ENCODE data around the gene TNFRSF25.

DNA sequence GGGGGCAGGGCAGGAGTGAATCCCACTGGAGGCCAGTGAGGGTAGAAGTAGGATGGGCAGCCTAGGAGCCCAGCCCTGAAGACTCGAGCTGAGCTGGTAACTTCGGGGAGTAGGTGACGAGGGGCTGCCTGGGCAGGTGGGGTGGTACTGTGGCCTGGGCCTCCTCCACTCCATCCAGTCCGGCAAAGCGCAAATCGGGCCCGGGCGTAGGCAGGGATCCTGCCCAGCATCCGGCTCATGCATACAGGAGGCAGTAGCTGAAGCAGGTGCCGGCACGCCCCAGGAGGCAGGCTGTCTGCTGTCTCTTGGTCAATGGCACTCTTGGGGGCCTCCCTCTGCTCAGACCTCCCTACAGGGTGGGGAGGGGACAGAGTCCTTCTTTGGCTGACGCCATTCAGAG is 1.3 kb upstream of the TNFRSF25 start:
- TF ChIP-seq NFE2L1 (CRISPR knock-in tag; IDR thresholded peaks at IDR 0.05) (no peak), SOX15 (CRISPR knock-in tag; IDR thresholded peaks at IDR 0.05) (no peak)
- TF ChIP-seq, protein P1, sequence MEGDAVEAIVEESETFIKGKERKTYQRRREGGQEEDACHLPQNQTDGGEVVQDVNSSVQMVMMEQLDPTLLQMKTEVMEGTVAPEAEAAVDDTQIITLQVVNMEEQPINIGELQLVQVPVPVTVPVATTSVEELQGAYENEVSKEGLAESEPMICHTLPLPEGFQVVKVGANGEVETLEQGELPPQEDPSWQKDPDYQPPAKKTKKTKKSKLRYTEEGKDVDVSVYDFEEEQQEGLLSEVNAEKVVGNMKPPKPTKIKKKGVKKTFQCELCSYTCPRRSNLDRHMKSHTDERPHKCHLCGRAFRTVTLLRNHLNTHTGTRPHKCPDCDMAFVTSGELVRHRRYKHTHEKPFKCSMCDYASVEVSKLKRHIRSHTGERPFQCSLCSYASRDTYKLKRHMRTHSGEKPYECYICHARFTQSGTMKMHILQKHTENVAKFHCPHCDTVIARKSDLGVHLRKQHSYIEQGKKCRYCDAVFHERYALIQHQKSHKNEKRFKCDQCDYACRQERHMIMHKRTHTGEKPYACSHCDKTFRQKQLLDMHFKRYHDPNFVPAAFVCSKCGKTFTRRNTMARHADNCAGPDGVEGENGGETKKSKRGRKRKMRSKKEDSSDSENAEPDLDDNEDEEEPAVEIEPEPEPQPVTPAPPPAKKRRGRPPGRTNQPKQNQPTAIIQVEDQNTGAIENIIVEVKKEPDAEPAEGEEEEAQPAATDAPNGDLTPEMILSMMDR (IDR thresholded peaks at IDR 0.05): no peak
- TF ChIP-seq, protein P2, sequence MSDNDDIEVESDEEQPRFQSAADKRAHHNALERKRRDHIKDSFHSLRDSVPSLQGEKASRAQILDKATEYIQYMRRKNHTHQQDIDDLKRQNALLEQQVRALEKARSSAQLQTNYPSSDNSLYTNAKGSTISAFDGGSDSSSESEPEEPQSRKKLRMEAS (CRISPR knock-in tag; IDR thresholded peaks at IDR 0.05): no peak
